ENCODE measurements around the gene MPV17L2. TPM values are rescaled to one million over a fixed set of nuclear protein-coding genes. Genes with fewer than 3 reads are reported as not detected.
A peak's percentile ranks its signal among the peaks of the same experiment; 100 is the strongest.

Gene MPV17L2
- total and polyA plus RNA-seq, 7 experiments from 2014 or later, result 4.8 to 15.5 (median 7.0) TPM

- ChIA-PET CTCF (interaction anchor here (1.0 to 8.2 kb wide), 3 partner anchors 48 to 76 kb away, joined by 3 to 95 read pairs (median 3); a partner anchor contains a TSS), POLR2A (interaction anchor here (1.0 to 4.5 kb wide), 8 partner anchors 11 to 215 kb away, joined by 3 to 50 read pairs (median 6); partner anchors contain the start of genes JUND, MPV17L2 and SSBP4)
- Histone ChIP-seq H3K27ac (ENCODE audit: low read depth, low read length) (peak within 1 kb of the TSS; percentile 85), H3K9me3 (ENCODE audit: control insufficient read depth in 2 of 3, low read length in 3 of 3) (no peaks in the 10 kb centered on the region), H3K4me1 (ENCODE audit: control insufficient read depth in 2 of 2, insufficient read depth in 2 of 2, low read length in 2 of 2) (peaks cover 15 to 16% of the 10 kb centered on the region in 2 donors), H3K27me3 (ENCODE audit: control insufficient read depth in 2 of 2, insufficient read depth in 2 of 2, low read length in 2 of 2) (no peaks in the 10 kb centered on the region), H3K4me3 (ENCODE audit: low read length) (peak within 1 kb of the TSS; percentile 90), H3K36me3 (ENCODE audit: control insufficient read depth in 2 of 3, insufficient read depth in 3 of 3, low read length in 3 of 3) (peaks cover 0 to 12% (median 0%) of the 10 kb centered on the region in 3 experiments)
- peak; percentile 95 to 100 (median 99) for DNase-seq
- H3K27ac Mint-ChIP-seq, result peak within 1 kb of the TSS; percentile 87 to 99 (median 97)
- peaks cover 0 to 3% (median 0%) of the 10 kb centered on the region in 11 donors for H3K9me3 Mint-ChIP-seq
- ATAC-seq, result peak; percentile 95
- intact Hi-C loops (cut with micrococcal nuclease), result loop anchor here (1.0 to 2.0 kb wide), 12 partner anchors 12 to 988 kb away; partner anchors contain the start of genes LSM4 (in 2 of the 2), BORCS8 (in 1 of the 2), ELL (in 1 of the 2) and IFI30 (in 1 of the 2)
- H3K27me3 Mint-ChIP-seq, result peaks cover 0 to 8% (median 0%) of the 10 kb centered on the region in 5 donors
- H3K4me3 Mint-ChIP-seq, result peak within 1 kb of the TSS; percentile 83 to 98 (median 96)
- H3K36me3 Mint-ChIP-seq, result peaks cover 0 to 6% (median 0%) of the 10 kb centered on the region in 5 donors
- peaks cover 11 to 26% (median 22%) of the 10 kb centered on the region in 7 donors for H3K4me1 Mint-ChIP-seq
Observed at GRCh38 chr19:18203863-18204393, 10.9 kb downstream of the MPV17L2 start, which contains the start of gene RAB3A. TSS of gene RAB3A (minus strand) at chr19:18204042. CDS start at chr19:18202740, 1,302 bp downstream.

GRCh38 chr19:18204394-18205199 is 11.6 kb downstream of the MPV17L2 start:
- peaks cover 0 to 9% (median 0%) of the 10 kb centered on the region in 5 donors for H3K27me3 Mint-ChIP-seq
- H3K4me1 Mint-ChIP-seq, result peaks cover 11 to 26% (median 22%) of the 10 kb centered on the region in 7 donors
- ATAC-seq, result no peak
- DNase-seq, result peak in 3 of 9 donors; percentile 40 to 57 (median 42)
- H3K36me3 ChIP-seq (ENCODE audit: control insufficient read depth in 2 of 3, insufficient read depth in 3 of 3, low read length in 3 of 3), result peaks cover 0 to 5% (median 0%) of the 10 kb centered on the region in 3 experiments
- H3K27ac ChIP-seq (ENCODE audit: low read depth, low read length), result peak overlapping the region; percentile 85
- H3K36me3 Mint-ChIP-seq, result peaks cover 0 to 6% (median 0%) of the 10 kb centered on the region in 5 donors
- peaks cover 0 to 3% (median 0%) of the 10 kb centered on the region in 11 donors for H3K9me3 Mint-ChIP-seq
- no peaks in the 10 kb centered on the region for H3K9me3 ChIP-seq (ENCODE audit: control insufficient read depth in 2 of 3, low read length in 3 of 3)
- no peaks in the 10 kb centered on the region for H3K27me3 ChIP-seq (ENCODE audit: control insufficient read depth in 2 of 2, insufficient read depth in 2 of 2, low read length in 2 of 2)
- H3K4me3 Mint-ChIP-seq, result peak overlapping the region; percentile 83 to 98 (median 96)
- peak overlapping the region; percentile 82 for H3K4me3 ChIP-seq (ENCODE audit: low read length)
- H3K4me1 ChIP-seq (ENCODE audit: control insufficient read depth in 2 of 2, insufficient read depth in 2 of 2, low read length in 2 of 2), result peaks cover 15 to 16% of the 10 kb centered on the region in 2 donors
- peak overlapping the region; percentile 87 to 99 (median 97) for H3K27ac Mint-ChIP-seq
- ChIA-PET POLR2A (interaction anchor here (0.8 to 4.5 kb wide), 12 partner anchors 12 to 214 kb away, joined by 3 to 50 read pairs (median 6); partner anchors contain the start of genes JUND, LSM4, MPV17L2 and SSBP4), CTCF (interaction anchor here (1.0 to 8.2 kb wide), 2 partner anchors 48 to 75 kb away, joined by 3 to 95 read pairs; a partner anchor contains a TSS)
- intact Hi-C loops (cut with micrococcal nuclease), result loop anchor here (1.0 to 2.0 kb wide), 12 partner anchors 12 to 988 kb away; partner anchors contain the start of genes LSM4 (in 2 of the 2), BORCS8 (in 1 of the 2), ELL (in 1 of the 2) and IFI30 (in 1 of the 2)

GRCh38 chr19:18205200-18205892 is 12.3 kb downstream of the MPV17L2 start:
- peak in 6 of 9 donors; percentile 28 to 60 (median 45) for DNase-seq
- H3K4me3 ChIP-seq (ENCODE audit: low read length), result peak overlapping the region; percentile 82
- peak overlapping the region; percentile 85 for H3K27ac ChIP-seq (ENCODE audit: low read depth, low read length)
- peak overlapping the region; percentile 83 to 98 (median 96) for H3K4me3 Mint-ChIP-seq
- no peaks in the 10 kb centered on the region for H3K27me3 ChIP-seq (ENCODE audit: control insufficient read depth in 2 of 2, insufficient read depth in 2 of 2, low read length in 2 of 2)
- CTCF ChIA-PET, result interaction anchor here (0.6 to 8.2 kb wide), 4 partner anchors 31 to 125 kb away, joined by 3 to 95 read pairs (median 4); a partner anchor contains a TSS
- no peak for ATAC-seq
- no peaks in the 10 kb centered on the region for H3K36me3 ChIP-seq (ENCODE audit: control insufficient read depth in 2 of 3, insufficient read depth in 3 of 3, low read length in 3 of 3)
- peaks cover 11 to 26% (median 22%) of the 10 kb centered on the region in 7 donors for H3K4me1 Mint-ChIP-seq
- H3K27ac Mint-ChIP-seq, result peak overlapping the region in 8 of 9 donors; percentile 59 to 99 (median 96)
- peaks cover 15 to 16% of the 10 kb centered on the region in 2 donors for H3K4me1 ChIP-seq (ENCODE audit: control insufficient read depth in 2 of 2, insufficient read depth in 2 of 2, low read length in 2 of 2)
- POLR2A ChIA-PET, result interaction anchor here (0.8 to 4.5 kb wide), 10 partner anchors 13 to 213 kb away, joined by 3 to 50 read pairs (median 6); partner anchors contain the start of genes JUND, LSM4, MPV17L2 and SSBP4
- H3K27me3 Mint-ChIP-seq, result peaks cover 0 to 16% (median 7%) of the 10 kb centered on the region in 5 donors
- intact Hi-C loops (cut with micrococcal nuclease), result loop anchor here in 1 of 2 donors (2.0 kb wide), 2 partner anchors 45 to 213 kb away; partner anchors contain the start of gene SSBP4
- H3K36me3 Mint-ChIP-seq, result peaks cover 0 to 6% (median 0%) of the 10 kb centered on the region in 5 donors
- H3K9me3 ChIP-seq (ENCODE audit: control insufficient read depth in 2 of 3, low read length in 3 of 3), result no peaks in the 10 kb centered on the region
- peaks cover 0 to 3% (median 0%) of the 10 kb centered on the region in 11 donors for H3K9me3 Mint-ChIP-seq

- POLR2A ChIA-PET, result interaction anchor here (1.0 to 4.5 kb wide), 4 partner anchors 13 to 116 kb away, joined by 3 to 50 read pairs (median 23); partner anchors contain the start of genes JUND, LSM4 and MPV17L2
- Mint-ChIP-seq H3K27me3 (peaks cover 0 to 16% (median 7%) of the 10 kb centered on the region in 5 donors), H3K4me3 (no peak overlapping the region), H3K36me3 (peaks cover 0 to 6% (median 0%) of the 10 kb centered on the region in 5 donors), H3K9me3 (peaks cover 0 to 3% (median 0%) of the 10 kb centered on the region in 11 donors), H3K4me1 (peaks cover 11 to 26% (median 22%) of the 10 kb centered on the region in 7 donors), H3K27ac (peak overlapping the region in 1 of 9 donors; percentile 31)
- Histone ChIP-seq H3K9me3 (ENCODE audit: control insufficient read depth in 2 of 3, low read length in 3 of 3) (no peaks in the 10 kb centered on the region), H3K36me3 (ENCODE audit: control insufficient read depth in 2 of 3, insufficient read depth in 3 of 3, low read length in 3 of 3) (no peaks in the 10 kb centered on the region), H3K4me3 (ENCODE audit: low read length) (no peak overlapping the region), H3K27me3 (ENCODE audit: control insufficient read depth in 2 of 2, insufficient read depth in 2 of 2, low read length in 2 of 2) (no peaks in the 10 kb centered on the region), H3K4me1 (ENCODE audit: control insufficient read depth in 2 of 2, insufficient read depth in 2 of 2, low read length in 2 of 2) (peaks cover 15 to 16% of the 10 kb centered on the region in 2 donors), H3K27ac (ENCODE audit: low read depth, low read length) (no peak overlapping the region)
- DNase-seq (no peak), ATAC-seq (no peak)
- intact Hi-C loops (cut with micrococcal nuclease), result no loop called here
- CTCF ChIA-PET, result interaction anchor here (0.6 to 8.2 kb wide), 4 partner anchors 32 to 124 kb away, joined by 3 to 95 read pairs (median 4); a partner anchor contains a TSS
Observed at GRCh38 chr19:18206018-18206417, 13.0 kb downstream of the MPV17L2 start.

GRCh38 chr19:18208098-18208951 is 15.3 kb downstream of the MPV17L2 start:
- Histone ChIP-seq H3K4me1 (ENCODE audit: control insufficient read depth in 2 of 2, insufficient read depth in 2 of 2, low read length in 2 of 2) (peaks cover 10 to 12% of the 10 kb centered on the region in 2 donors), H3K36me3 (ENCODE audit: control insufficient read depth in 2 of 3, insufficient read depth in 3 of 3, low read length in 3 of 3) (no peaks in the 10 kb centered on the region), H3K27ac (ENCODE audit: low read depth, low read length) (no peak overlapping the region), H3K9me3 (ENCODE audit: control insufficient read depth in 2 of 3, low read length in 3 of 3) (no peaks in the 10 kb centered on the region), H3K27me3 (ENCODE audit: control insufficient read depth in 2 of 2, insufficient read depth in 2 of 2, low read length in 2 of 2) (no peaks in the 10 kb centered on the region), H3K4me3 (ENCODE audit: low read length) (no peak overlapping the region)
- intact Hi-C loops (cut with micrococcal nuclease), result loop anchor here (1.0 to 2.0 kb wide), 4 partner anchors 43 to 202 kb away; no protein-coding TSS in a partner anchor
- Mint-ChIP-seq H3K4me1 (peaks cover 0 to 9% (median 6%) of the 10 kb centered on the region in 7 donors), H3K4me3 (no peak overlapping the region), H3K27ac (no peak overlapping the region), H3K27me3 (peaks cover 0 to 16% (median 11%) of the 10 kb centered on the region in 5 donors), H3K9me3 (no peaks in the 10 kb centered on the region), H3K36me3 (no peaks in the 10 kb centered on the region)
- DNase-seq, result peak in 7 of 9 donors; percentile 25 to 72 (median 50)
- ATAC-seq, result no peak
- CTCF ChIA-PET, result interaction anchor here (0.7 to 8.2 kb wide), 2 partner anchors 44 to 110 kb away, joined by 5 to 95 read pairs; a partner anchor contains a TSS
- POLR2A ChIA-PET, result interaction anchor here (0.6 kb wide), 1 partner anchor 254 kb away, joined by 3 read pairs; no protein-coding TSS in a partner anchor
